HUES48 (cell line): ENCODE results near the gene HOXD10.

Experiments used
- H3K27ac ChIP-seq: one replicate; pipeline ENCODE4 v1.7.0; 2013; ENCODE audit warnings: low read depth, low read length, inconsistent platforms
- H3K27me3 ChIP-seq: 2 replicates; pipeline ENCODE4 v1.6.1; 2013; ENCODE audit warnings: mild to moderate bottlenecking, low read length; ENCODE audit not compliant: control insufficient read depth, insufficient read depth
- H3K36me3 ChIP-seq: 2 replicates; pipeline ENCODE4 v1.6.1; 2013; ENCODE audit warnings: low read length; ENCODE audit not compliant: control insufficient read depth, insufficient read depth
- H3K4me1 ChIP-seq: 2 replicates; pipeline ENCODE4 v1.6.1; 2013; ENCODE audit warnings: mild to moderate bottlenecking, low read length; ENCODE audit not compliant: control insufficient read depth, insufficient read depth
- H3K4me3 ChIP-seq: 2 replicates; pipeline ENCODE4 v1.5.1; 2013; ENCODE audit warnings: mild to moderate bottlenecking, low read depth, low read length
- H3K9ac ChIP-seq: 2 replicates; pipeline ENCODE4 v1.6.1; 2013; ENCODE audit warnings: mild to moderate bottlenecking, low read depth, low read length, moderate library complexity
- H3K9me3 ChIP-seq: 2 replicates; pipeline ENCODE4 v1.6.1; 2013; ENCODE audit warnings: low read length; ENCODE audit not compliant: control insufficient read depth, insufficient read depth

HOXD10 gene

DNA sequence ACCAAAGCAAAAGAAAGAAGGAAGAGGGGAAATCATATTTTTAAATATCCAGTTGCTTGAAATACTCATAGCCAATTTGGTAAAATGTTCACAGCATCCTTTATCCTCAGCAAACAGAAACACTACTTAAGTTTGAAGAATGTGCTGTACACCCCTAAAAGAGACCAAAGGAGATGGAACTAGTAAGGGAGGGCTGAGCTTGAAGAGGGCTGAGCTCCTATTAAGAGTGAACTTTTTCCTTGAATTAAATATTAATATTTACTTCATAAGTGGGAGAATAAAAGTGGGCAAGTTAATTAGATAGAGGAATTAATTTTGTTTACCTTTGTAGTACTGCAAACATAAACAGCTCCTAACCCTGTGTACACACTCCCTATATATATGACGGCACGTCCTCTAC lies 39.8 kb upstream of the HOXD10 start:
- Histone ChIP-seq H3K27ac (no peak overlapping the region), H3K9me3 (no peaks in the 10 kb centered on the region), H3K4me3 (no peak overlapping the region), H3K9ac (no peak overlapping the region), H3K36me3 (no peaks in the 10 kb centered on the region), H3K27me3 (peaks cover 98% of the 10 kb centered on the region), H3K4me1 (0 out of 2 replicates have a peak, but pooled peaks cover 3% of the 10 kb centered on the region)

- Histone ChIP-seq H3K27me3 (peaks cover 98% of the 10 kb centered on the region), H3K9me3 (no peaks in the 10 kb centered on the region), H3K27ac (no peak overlapping the region), H3K36me3 (no peaks in the 10 kb centered on the region), H3K4me3 (peak overlapping the region; percentile 43; the same call in 1 of the 2 replicates), H3K4me1 (0 out of 2 replicates have a peak, but pooled peaks cover 3% of the 10 kb centered on the region), H3K9ac (no peak overlapping the region)
Measured at GRCh38 chr2:176078541-176079284, 37.9 kb upstream of the HOXD10 start.

GRCh38 chr2:176079285-176079830 lies 37.2 kb upstream of the HOXD10 start:
- H3K27me3 ChIP-seq, result peaks cover 98% of the 10 kb centered on the region

DNA sequence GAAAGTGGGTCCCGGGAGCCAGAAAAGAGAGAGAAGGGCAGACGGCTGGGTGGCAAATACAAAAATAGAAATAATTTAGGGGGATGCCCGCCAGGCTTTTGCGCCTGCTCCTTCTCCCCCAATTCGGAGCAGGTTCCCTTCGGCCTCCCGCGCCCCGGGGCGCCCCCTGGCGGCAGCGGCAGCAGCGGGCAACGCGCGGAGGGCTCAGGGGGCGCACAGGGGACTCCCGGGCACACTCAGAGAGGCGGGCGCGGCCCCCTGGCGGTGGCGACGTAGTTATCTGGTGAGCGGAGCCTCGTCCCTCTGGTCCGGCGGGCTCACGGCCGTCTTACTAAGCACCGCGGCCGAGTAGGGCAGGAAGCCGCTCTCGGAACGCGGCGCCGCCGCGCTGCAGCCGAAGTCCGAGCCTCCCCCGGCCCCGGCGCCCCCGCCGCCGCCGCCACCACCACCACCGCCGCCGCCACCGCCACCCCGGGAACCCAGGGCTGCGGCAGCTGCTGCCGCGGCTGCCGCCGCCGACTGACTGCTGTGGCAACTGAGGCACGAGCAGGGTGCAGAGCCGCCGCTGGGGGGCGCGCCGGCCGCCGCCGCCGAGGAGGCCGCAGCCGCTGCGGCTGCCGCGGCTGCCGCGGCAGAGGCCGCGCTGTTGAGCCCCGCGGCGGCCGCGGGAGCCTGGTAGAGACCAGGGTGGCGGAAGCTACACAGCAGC lies 36.6 kb upstream of the HOXD10 start:
- peaks cover 3% of the 10 kb centered on the region; the same call in 1 of the 2 replicates for H3K4me1 ChIP-seq
- peak overlapping the region; percentile 49 for H3K4me3 ChIP-seq
- peaks cover 98% of the 10 kb centered on the region for H3K27me3 ChIP-seq
- no peaks in the 10 kb centered on the region for H3K9me3 ChIP-seq
- no peaks in the 10 kb centered on the region for H3K36me3 ChIP-seq
- no peak overlapping the region for H3K27ac ChIP-seq
- H3K9ac ChIP-seq, result no peak overlapping the region

More at GRCh38 chr2:176079285-176079830, 37.2 kb upstream of the HOXD10 start:
- Histone ChIP-seq H3K9ac (no peak overlapping the region), H3K36me3 (no peaks in the 10 kb centered on the region), H3K4me1 (0 out of 2 replicates have a peak, but pooled peaks cover 3% of the 10 kb centered on the region), H3K9me3 (no peaks in the 10 kb centered on the region), H3K27ac (no peak overlapping the region), H3K4me3 (peak overlapping the region; percentile 43; the same call in 1 of the 2 replicates)

GRCh38 chr2:176080540-176081375 lies 35.8 kb upstream of the HOXD10 start:
- Histone ChIP-seq H3K27me3 (peaks cover 98% of the 10 kb centered on the region), H3K9ac (no peak overlapping the region), H3K27ac (no peak overlapping the region), H3K4me1 (peaks cover 3% of the 10 kb centered on the region; the same call in 1 of the 2 replicates), H3K4me3 (peak overlapping the region; percentile 49), H3K9me3 (no peaks in the 10 kb centered on the region), H3K36me3 (no peaks in the 10 kb centered on the region)

GRCh38 chr2:176081376-176081836 lies 35.2 kb upstream of the HOXD10 start:
- no peak overlapping the region for H3K4me3 ChIP-seq
- H3K9ac ChIP-seq, result no peak overlapping the region
- H3K36me3 ChIP-seq, result no peaks in the 10 kb centered on the region
- H3K27ac ChIP-seq, result no peak overlapping the region
- peaks cover 98% of the 10 kb centered on the region for H3K27me3 ChIP-seq
- no peaks in the 10 kb centered on the region for H3K9me3 ChIP-seq
- peaks cover 5% of the 10 kb centered on the region; the same call in 1 of the 2 replicates for H3K4me1 ChIP-seq

GRCh38 chr2:176081837-176082524 lies 34.6 kb upstream of the HOXD10 start:
- H3K9me3 ChIP-seq, result no peaks in the 10 kb centered on the region
- H3K36me3 ChIP-seq, result no peaks in the 10 kb centered on the region
- 0 out of 2 replicates have a peak overlapping the region, but pooled peaks have one; percentile 2 for H3K4me3 ChIP-seq
- peaks cover 5% of the 10 kb centered on the region; the same call in 1 of the 2 replicates for H3K4me1 ChIP-seq
- H3K9ac ChIP-seq, result no peak overlapping the region
- H3K27ac ChIP-seq, result no peak overlapping the region
- H3K27me3 ChIP-seq, result peaks cover 98% of the 10 kb centered on the region

- Histone ChIP-seq H3K27ac (no peak overlapping the region), H3K27me3 (peaks cover 98% of the 10 kb centered on the region), H3K9me3 (no peaks in the 10 kb centered on the region), H3K4me1 (peaks cover 5% of the 10 kb centered on the region; the same call in 1 of the 2 replicates), H3K9ac (no peak overlapping the region), H3K4me3 (0 out of 2 replicates have a peak overlapping the region, but pooled peaks have one; percentile 2), H3K36me3 (no peaks in the 10 kb centered on the region)
Measured at GRCh38 chr2:176082525-176082823, 34.1 kb upstream of the HOXD10 start.

- H3K9ac ChIP-seq, result no peak overlapping the region
- H3K4me3 ChIP-seq, result no peak overlapping the region
- H3K27ac ChIP-seq, result no peak overlapping the region
- no peaks in the 10 kb centered on the region for H3K9me3 ChIP-seq
- no peaks in the 10 kb centered on the region for H3K36me3 ChIP-seq
- peaks cover 98% of the 10 kb centered on the region for H3K27me3 ChIP-seq
- H3K4me1 ChIP-seq, result peaks cover 9% of the 10 kb centered on the region; the same call in 1 of the 2 replicates
Measured at GRCh38 chr2:176082824-176083751, 33.5 kb upstream of the HOXD10 start.
